ENCODE data around the gene NUTM2D. TPM values are rescaled to one million over a fixed set of nuclear protein-coding genes. Genes with fewer than 3 reads are reported as not detected.
"Not testable (repeated sequence)": the region's sequence is repeated elsewhere in the genome, so short reads cannot be mapped to it uniquely, and the experiment has no call there.

The NUTM2D gene
- total and polyA plus RNA-seq, 2 donors from 2014 or later = 4.8 to 9.0 TPM

DNA sequence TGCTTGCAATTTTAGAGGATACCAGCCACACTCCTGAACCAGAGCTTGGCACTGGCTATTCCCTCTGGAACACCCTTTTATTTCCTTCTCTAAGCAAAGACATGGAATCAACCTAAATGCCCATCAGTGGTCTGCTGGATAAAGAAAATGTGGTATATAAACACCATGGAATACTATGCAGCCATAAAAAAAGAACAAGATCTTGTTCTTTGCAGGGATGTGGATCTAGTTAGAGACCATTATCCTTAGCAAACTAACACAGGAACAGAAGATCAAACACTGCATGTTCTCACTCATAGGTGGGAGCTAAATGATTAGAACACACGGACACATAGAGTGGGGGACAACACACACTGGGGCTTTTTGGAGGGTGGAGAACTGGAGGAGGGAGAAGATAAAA lies 56.4 kb downstream of the NUTM2D start:
- H3K27ac ChIP-seq (ENCODE audit: low read depth in 2 of 2, low read length in 2 of 2); FAIRE-seq; H3K9ac ChIP-seq (ENCODE audit: low read length in 3 of 3); H3K4me3 ChIP-seq (ENCODE audit: low read length in 3 of 3); DNase-seq; H3K4me1 ChIP-seq (ENCODE audit: control insufficient read depth in 2 of 3, insufficient read depth in 2 of 3, low read depth in 1 of 3, low read length in 3 of 3); intact Hi-C loops (cut with DNase I); H3K9me3 ChIP-seq (ENCODE audit: control insufficient read depth in 2 of 3, insufficient read depth in 1 of 3, low read length in 3 of 3); H3K36me3 ChIP-seq (ENCODE audit: control insufficient read depth in 2 of 3, insufficient read depth in 3 of 3, low read length in 3 of 3); H3K27me3 ChIP-seq (ENCODE audit: control insufficient read depth, insufficient read depth, low read length): not testable (repeated sequence)

Other genes with a start within 250 kb of the NUTM2D start
- gene NUTM2A, start 132.3 kb upstream of the NUTM2D start, total RNA-seq = 1.5 TPM
- gene NUTM2A, start 132.3 kb upstream of the NUTM2D start, polyA plus RNA-seq (ENCODE audit: insufficient read depth, low read depth, low replicate concordance) = 1.3 TPM
- 13.1 TPM for gene MINPP1, start 147.1 kb downstream of the NUTM2D start, total RNA-seq
- gene MINPP1, start 147.1 kb downstream of the NUTM2D start, polyA plus RNA-seq (ENCODE audit: insufficient read depth, low read depth, low replicate concordance) = 15.7 TPM

Data from kidney (tissue), 11 donors.